Measurements from ENCODE around the gene CDCA5. TPM values are rescaled to one million over a fixed set of nuclear protein-coding genes. Genes with fewer than 3 reads are reported as not detected.

CDCA5 gene, protein sequence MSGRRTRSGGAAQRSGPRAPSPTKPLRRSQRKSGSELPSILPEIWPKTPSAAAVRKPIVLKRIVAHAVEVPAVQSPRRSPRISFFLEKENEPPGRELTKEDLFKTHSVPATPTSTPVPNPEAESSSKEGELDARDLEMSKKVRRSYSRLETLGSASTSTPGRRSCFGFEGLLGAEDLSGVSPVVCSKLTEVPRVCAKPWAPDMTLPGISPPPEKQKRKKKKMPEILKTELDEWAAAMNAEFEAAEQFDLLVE
- total RNA-seq, result 13.5 and 16.4 TPM in 2 replicates

DNA sequence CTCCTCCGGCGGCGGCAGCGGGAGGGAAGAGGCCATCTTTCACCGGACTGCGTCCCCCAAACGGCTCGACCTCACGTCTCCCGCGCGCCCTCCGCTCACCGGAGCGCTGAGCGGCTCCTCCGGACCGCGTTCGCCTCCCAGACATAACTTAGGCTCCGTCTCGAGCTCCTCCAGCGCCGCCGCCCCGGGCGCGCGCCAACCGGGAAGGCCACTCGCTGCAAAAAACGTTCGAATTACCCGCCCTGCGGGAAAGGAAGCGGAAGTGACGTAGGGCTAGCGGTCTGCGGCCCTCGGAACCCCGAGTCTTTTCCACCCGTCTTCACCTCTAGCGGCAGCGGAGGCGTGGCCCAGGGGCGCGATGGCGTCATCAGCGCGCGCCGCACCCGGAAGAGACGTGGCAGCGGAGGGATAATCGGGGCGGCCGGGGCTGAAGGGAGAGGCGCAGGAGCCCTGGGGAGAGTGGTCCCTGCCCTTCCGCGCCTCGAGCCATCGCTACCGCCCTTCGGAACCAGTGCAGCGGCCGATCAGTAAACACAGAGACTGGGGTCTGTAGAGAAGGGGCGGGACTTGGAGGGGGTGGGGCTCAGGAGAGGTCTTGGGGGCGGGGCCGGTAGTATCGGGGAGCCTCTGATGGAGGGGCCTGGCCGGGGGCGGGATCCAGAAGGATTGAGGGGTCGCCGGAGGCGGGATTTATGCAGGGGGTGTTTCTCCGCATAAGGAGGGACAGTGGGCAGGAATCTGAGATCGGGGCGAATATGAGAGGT lies at the start of gene CDCA5, which contains the start of gene ZFPL1:
CDCA5 (minus strand) TSS at position 207 of the 764 bp plus-strand sequence; CDS start at position 145, 62 bp downstream.
ZFPL1 (plus strand) TSS at position 389 of the 764 bp plus-strand sequence. CDS start 477 bp downstream, outside the sequence.

GRCh38 chr11:65121865-65122696 lies 38.2 kb upstream of the CDCA5 start, which contains the start of the genes FAU and MRPL49:
FAU (minus strand) TSS chr11:65122134; CDS start chr11:65121813, 321 bp downstream.
MRPL49 (plus strand) TSS chr11:65122321; CDS start chr11:65122347, 26 bp downstream.

GRCh38 chr11:65117206-65118096 lies 33.6 kb upstream of the CDCA5 start, which contains the start of gene ZNHIT2:
ZNHIT2 (minus strand) TSS chr11:65117701; CDS start chr11:65117653, 48 bp downstream.

GRCh38 chr11:65111744-65112545 lies 28.1 kb upstream of the CDCA5 start, which contains the start of gene TM7SF2:
TM7SF2 (plus strand) TSS chr11:65111872; CDS start chr11:65112016, 144 bp downstream.

GRCh38 chr11:65095974-65096806 lies 12.3 kb upstream of the CDCA5 start, which contains the start of gene VPS51:
VPS51 (plus strand) TSS chr11:65096214; CDS start chr11:65096251, 37 bp downstream.

DNA sequence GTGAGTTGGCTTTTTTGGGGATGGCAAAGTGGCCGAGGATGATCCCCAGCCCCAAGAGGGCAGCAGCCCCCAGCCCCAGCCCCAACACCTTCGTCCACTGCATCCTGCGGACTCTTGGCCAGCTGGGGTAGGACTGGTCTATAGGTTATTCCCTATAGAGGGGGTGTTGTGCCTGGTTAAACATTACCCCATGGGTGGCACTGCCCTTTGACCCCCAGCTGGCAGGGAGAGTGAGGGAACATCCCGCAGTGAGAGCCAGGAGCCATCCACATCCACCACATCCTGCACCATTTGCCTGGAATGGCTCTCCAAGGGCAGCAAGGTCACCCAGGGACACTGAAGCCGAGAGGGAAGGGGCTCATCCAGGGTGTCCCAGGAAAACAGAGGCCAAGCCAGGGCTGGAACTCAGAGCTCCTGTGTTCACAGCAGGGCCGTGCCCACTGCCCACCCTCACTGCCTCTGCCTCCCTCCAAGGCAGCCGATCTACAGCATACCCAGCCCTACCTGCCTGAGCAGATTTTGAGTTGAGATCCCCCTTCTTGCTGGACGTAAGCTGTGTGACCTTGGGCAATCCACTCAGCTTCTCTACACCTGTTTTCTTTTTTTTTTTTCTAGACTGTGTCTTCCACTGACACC lies 25.3 kb downstream of the CDCA5 start, which contains the start of gene NAALADL1:
NAALADL1 (minus strand) TSS at position 135 of the 636 bp plus-strand sequence; CDS start at position 103, 32 bp downstream.

GRCh38 chr11:65040847-65041622 lies 42.8 kb downstream of the CDCA5 start, which contains the start of gene SAC3D1:
SAC3D1 (plus strand) TSS chr11:65041210; CDS start chr11:65041293, 83 bp downstream.

Other genes starting within 250 kb of the CDCA5 start
- 0.18 and 0.29 TPM in 2 replicates for gene CDC42BPG, start 239.4 kb downstream of the CDCA5 start, total RNA-seq
- gene EHD1, start 205.4 kb downstream of the CDCA5 start, total RNA-seq, result 99.8 and 161 TPM in 2 replicates
- gene ATG2A, start 166.8 kb downstream of the CDCA5 start, total RNA-seq, result 22.7 and 27.4 TPM in 2 replicates
- gene PPP2R5B, start 159.4 kb downstream of the CDCA5 start, total RNA-seq, result 14.9 and 20.8 TPM in 2 replicates
- gene GPHA2, start 148.1 kb downstream of the CDCA5 start, total RNA-seq, result not detected in 2 replicates
- not detected in 2 replicates for gene MAJIN, start 111.9 kb downstream of the CDCA5 start, total RNA-seq
- 1.2 and 4.9 TPM in 2 replicates for gene BATF2, start 87.1 kb downstream of the CDCA5 start, total RNA-seq
- gene ARL2, start 69.9 kb downstream of the CDCA5 start, total RNA-seq, result 128 and 169 TPM in 2 replicates
- gene SNX15, start 56.6 kb downstream of the CDCA5 start, total RNA-seq, result 16.3 and 19.0 TPM in 2 replicates
- gene SAC3D1, start 42.8 kb downstream of the CDCA5 start, total RNA-seq, result 19.5 and 34.0 TPM in 2 replicates
- 71.2 and 99.7 TPM in 2 replicates for gene NAALADL1, start 25.5 kb downstream of the CDCA5 start, total RNA-seq
- gene ZFPL1, start 182 bp upstream of the CDCA5 start, total RNA-seq, result 65.7 and 86.8 TPM in 2 replicates
- gene VPS51, start 12.2 kb upstream of the CDCA5 start, total RNA-seq, result 189 and 192 TPM in 2 replicates
- 33.7 and 63.1 TPM in 2 replicates for gene TM7SF2, start 27.8 kb upstream of the CDCA5 start, total RNA-seq
- gene ZNHIT2, start 33.7 kb upstream of the CDCA5 start, total RNA-seq, result 14.4 and 14.9 TPM in 2 replicates
- gene FAU, start 38.1 kb upstream of the CDCA5 start, total RNA-seq, result 391 and 430 TPM in 2 replicates
- gene MRPL49, start 38.3 kb upstream of the CDCA5 start, total RNA-seq, result 95.3 and 98.3 TPM in 2 replicates
- gene SYVN1, start 50.5 kb upstream of the CDCA5 start, total RNA-seq, result 23.2 and 26.5 TPM in 2 replicates
- not detected in 2 replicates for gene SPDYC, start 86.2 kb upstream of the CDCA5 start, total RNA-seq
- gene CAPN1, start 97.9 kb upstream of the CDCA5 start, total RNA-seq, result 216 and 233 TPM in 2 replicates
- gene POLA2, start 177.9 kb upstream of the CDCA5 start, total RNA-seq, result 19.5 and 21.0 TPM in 2 replicates
- gene CDC42EP2, start 230.8 kb upstream of the CDCA5 start, total RNA-seq, result 32.4 and 33.4 TPM in 2 replicates
- gene DPF2, start 249.8 kb upstream of the CDCA5 start, total RNA-seq, result 42.2 and 51.0 TPM in 2 replicates